ENCODE results near the gene COL4A5.

COL4A5 gene

DNA sequence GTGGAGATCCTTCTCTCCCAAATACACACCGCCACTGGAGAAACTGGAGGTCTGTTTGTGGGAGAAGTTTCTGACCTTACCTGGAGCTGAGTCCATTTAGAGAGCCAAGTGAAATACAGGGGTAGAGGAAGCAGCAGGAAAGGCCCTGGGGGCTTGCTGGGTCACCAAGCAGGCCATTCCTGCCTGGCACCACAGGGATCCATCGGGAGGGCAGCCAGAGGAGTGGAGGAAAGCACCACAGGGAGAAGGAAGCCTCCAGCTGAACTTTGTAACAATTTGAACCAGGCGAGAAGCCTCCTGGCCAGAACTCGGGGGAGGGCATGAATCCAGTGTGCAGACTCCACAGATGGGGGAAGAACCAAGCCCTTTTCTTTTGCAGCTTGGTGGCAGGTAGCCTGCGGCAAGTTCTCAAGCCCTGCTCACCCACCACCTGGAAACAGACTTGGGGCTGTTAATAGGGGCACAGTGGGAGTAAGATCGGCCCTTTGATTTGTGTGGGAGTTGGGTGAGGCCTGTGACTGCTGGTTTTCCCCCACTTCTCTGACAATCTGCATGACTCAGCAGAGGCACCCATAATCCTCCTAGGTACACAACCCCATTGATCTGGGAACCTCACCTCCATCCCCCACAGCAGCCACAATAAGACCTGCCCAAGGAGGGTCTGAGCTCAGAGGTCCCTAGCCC lies 202.1 kb downstream of the COL4A5 start:
- DNase-seq (ENCODE audit: low read depth in 2 of 2): no peak

DNA sequence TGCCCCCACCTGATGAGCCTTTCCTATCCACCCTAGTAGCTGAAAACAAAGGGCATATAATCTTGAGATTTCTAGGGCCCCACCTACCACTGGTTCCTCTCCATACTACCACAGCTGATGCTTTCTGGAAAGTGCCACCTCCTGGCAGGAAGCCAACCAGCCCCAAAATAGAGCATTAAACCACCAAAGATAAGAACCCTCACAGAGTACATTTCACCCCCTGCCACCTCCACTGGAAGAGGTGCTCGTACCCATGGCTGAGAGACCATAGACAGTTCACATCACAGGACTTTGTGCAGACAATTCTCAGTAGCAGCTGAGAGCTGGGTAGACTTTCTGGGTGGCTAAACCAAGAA lies 202.6 kb downstream of the COL4A5 start:
- no peak for DNase-seq (ENCODE audit: low read depth in 2 of 2)

DNA sequence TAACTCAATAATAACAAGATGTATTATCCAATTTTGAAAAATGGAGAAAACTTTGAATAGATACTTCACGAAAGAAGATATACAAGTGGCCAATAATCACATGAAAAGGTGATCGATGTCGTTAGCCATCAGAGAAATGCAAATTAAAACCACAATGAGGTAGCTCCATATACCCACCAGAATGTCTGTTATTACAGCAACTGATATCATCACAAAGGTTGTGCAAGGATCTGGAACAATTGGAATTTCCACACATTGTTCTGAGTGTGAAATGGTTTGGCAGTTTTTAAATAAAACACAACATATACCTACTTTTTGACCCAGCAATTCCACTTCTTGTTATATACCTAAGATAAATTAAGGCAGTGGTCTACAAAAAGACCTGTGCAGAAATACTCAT lies 225.1 kb downstream of the COL4A5 start:
- no peak for DNase-seq (ENCODE audit: low read depth in 2 of 2)

DNA sequence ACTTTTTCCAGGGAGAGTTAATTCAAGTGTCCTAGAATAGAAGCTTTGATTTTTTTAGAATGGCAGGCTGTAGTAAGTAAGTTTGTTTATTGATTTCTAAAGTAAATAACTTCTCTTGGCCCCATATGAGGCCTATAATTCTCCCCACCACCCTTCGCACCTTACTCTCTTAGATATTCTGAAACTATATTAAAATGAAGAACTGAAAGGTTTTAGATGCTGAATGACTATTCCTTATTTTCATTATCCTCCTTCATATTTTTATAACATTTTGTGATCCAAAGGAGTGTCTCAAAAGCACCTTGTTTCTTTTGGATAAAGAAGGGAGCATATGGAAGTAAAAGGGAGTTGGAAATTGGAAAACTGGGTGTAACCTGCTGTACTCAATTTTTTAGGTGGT lies 226.5 kb downstream of the COL4A5 start:
- DNase-seq (ENCODE audit: low read depth in 2 of 2): no peak

DNA sequence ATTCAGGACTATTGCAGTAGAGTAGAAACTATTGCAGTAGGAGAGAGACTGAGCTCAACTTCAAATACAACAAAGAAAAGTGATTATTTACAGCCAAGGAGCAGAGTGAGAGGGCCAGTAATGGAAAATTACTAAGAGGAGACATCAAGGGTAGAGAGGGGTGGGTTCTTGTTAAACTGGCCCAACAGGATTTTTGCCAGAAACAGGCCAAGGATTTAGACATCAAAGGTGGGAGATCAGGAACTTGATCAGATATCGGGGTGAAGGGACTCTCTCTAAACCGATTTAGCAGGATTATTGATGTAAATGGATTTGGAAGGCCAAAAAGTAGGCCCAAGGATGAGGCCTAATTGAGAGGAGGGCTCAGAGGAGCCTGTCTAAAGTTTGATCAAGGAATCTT lies 231.9 kb downstream of the COL4A5 start:
- DNase-seq (ENCODE audit: low read depth in 2 of 2): no peak

DNA sequence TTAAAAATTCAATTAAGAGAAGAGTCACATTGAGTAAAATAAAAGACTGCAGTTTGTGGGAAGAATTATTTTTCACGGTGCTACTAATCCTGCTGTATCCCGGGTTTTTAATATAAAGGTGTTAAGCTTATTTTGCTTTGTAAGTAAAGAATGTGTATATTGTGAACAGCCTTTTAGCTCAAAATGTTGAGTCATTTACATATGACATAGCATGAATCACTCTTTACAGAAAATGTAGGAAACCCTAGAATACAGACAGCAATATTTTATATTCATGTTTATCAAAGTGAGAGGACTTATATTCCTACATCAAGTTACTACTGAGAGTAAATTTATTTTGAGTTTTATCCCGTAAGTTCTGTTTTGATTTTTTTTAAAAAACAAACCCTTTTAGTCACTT lies 257.1 kb downstream of the COL4A5 start:
- no peak for DNase-seq (ENCODE audit: low read depth in 2 of 2)

DNA sequence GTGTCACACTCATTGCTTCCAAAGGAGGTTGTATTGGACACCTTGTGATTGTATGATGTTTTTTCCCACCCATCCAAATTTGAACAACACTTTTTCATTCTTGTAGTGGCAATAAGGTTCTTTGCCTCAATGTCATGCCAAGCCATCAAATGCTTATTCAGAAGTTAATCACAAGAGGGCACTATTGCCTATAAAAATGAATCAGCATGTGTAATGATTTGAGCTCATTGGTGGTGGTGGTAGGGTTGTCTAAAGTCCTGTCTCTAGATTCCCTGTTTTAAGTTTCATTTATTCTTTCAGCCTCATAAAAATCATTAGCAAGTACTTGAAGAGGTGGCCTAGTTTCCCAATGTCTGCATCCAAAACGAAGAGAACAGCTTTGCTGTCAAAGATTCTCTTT lies 259.7 kb downstream of the COL4A5 start:
- DNase-seq (ENCODE audit: low read depth in 2 of 2): no peak

DNA sequence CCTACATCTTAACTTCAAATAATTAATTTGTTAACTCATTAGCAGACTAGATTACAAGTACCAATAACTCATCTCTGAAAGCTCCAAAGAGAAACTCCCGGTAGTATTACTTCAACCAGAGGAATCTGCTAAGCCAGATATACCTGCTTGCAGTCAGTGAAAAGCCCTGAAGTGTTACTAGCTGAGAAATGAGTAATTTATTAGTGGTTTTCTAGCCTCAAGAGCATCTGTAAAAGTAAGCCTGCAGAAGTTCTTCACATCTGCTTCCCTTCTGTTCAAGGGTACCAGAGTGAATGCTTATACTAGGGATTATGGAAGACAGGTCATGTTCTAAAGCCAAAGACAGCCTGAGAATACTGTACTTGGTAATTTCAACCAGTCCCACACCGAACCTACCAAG lies 262.0 kb downstream of the COL4A5 start:
- no peak for DNase-seq (ENCODE audit: low read depth in 2 of 2)

DNA sequence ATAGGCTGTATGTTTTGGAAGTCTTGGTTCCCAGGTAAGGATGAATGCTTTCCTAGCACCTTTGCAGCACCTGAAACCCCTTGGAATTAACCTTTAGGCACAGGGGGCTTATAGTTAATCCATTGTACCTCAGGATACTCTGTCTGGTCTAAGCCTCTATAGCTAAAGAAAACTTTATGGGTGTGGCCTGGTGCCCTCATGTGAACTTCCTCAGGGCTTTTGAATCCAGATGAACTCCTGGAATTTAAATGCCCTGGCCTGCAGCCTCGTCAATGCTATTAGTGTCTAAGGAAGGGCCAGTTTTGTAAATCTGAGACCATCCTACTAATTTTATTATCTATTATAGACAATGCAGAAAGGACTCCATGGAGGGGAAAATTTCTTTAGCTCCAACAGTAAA lies 262.9 kb downstream of the COL4A5 start:
- DNase-seq (ENCODE audit: low read depth in 2 of 2): no peak

DNA sequence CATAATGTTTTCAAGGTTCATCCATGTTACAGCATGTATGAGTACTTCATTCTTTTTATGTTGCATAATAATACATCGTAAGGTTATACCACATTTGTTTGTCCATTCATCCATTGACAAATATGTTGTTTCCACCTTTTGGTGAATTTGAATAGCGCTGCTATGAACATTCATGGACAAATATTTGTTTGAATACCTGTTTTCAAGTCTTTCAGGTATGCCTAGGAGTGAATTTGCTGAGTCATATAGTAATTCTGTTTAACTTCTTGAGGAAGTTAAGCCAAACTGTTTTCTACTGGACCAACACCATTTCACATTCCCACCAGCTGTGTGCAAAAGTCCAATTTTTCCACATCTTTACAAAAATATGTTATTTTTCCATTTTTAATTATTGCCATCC lies 265.2 kb downstream of the COL4A5 start:
- no peak for DNase-seq (ENCODE audit: low read depth in 2 of 2)

DNA sequence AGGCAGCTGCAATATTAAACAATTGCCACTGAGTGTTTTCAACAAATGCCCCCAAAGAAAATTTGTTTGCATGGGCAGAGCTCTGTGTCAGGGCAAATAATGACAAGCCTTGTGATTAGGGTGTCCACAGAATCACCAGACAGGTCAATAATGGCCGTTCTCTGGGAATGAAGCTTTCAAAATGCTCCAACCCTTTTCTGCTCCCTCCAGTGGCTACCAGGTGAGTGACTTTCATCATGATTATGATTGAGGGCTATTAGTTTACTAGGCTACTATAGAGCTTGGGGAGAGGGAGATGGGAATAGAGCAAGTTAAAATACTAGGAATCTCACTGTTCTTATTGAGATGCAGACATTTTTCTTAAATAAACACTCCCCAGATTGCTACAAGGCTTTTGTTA lies 273.2 kb downstream of the COL4A5 start:
- no peak for DNase-seq (ENCODE audit: low read depth in 2 of 2)

DNA sequence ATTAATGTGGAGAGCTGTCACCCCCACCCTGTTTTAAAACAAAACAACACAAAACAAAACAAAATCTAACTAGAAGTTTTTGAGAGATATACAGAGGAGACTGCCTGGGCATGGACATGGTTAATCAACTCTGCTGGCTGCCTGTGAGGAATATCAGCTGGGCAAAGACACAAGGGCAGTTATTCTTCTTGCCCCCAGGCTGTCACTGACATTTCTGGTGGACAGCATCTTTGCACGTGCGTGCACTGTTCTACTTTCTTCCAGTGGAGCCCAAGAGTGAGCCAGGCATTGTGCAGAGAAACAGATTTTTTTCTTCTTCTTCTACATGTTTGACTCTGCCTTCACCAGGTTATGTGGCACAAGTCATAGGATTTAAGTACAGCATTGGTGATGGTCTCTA lies 282.9 kb downstream of the COL4A5 start:
- no peak for DNase-seq (ENCODE audit: low read depth in 2 of 2)

DNA sequence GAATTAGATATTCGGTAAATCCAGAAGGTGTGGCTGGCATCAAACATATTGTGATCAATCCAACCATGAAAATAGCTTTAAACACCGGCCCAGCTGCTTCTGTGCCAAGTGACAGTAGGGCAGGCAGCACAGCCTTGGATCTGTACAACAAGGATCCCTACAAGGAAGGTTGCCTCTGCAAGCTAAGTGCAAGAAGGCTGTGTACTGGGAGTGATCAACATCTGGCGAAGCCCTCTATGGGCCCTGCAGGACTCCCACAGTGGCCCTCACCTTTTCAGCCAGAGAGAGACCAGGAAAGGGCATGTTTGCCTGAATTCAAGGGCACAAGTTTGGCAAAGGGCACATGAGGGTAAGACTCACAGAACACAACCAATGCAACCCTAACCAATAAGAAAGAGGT lies 287.1 kb downstream of the COL4A5 start:
- no peak for DNase-seq (ENCODE audit: low read depth in 2 of 2)

DNA sequence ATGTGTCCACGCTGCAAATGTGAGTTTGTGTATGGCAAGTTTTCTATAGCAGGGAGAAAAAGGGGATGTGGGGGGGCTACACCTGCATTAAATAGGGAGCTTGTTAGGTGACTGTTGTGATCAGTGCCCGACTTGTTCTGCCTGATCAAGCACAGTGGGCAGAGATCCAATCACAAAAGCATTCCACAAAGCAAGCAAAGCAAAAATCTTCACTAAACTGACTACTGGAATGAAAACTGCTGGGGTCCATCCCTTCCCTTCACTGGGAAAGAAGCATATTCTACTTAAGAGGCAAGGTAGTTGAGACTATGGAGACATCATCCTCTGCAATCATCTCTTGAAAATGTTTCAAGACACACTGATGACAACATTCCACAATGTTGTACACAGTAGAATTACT lies 291.5 kb downstream of the COL4A5 start:
- DNase-seq (ENCODE audit: low read depth in 2 of 2): no peak

DNA sequence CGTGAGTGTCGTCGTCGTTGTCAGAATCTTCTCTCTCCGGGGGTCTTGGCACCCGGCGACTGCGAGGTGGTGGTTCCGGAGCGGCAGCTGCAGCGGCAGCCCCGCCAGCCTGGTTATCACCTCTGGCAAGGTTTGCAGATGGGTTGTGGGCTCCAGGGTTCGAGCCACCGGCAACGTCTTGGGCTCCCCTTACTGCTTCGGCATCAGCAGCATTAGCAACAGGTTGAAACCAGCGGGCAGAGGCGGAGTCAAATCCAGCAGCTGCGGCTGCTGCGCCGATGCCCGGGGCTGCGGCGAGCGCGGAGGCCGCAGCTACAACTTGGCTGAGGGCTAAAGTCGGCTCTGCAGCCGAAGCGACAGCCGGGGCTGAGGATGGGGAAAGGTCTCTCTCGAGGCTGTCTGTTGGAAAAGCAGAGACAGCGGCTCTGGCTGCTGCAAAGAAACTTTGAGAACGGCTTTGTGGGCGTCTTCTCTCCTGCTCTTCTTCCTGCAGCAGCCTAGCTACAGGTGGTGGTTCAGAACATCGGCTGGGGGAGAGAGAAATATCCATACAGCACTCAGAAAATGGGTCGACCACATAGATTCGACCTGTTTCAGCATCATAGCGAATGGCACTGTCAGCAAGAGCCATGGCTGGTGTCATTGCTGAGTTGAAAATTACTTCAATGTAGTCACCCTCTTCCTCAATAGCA lies 293.1 kb downstream of the COL4A5 start:
- DNase-seq (ENCODE audit: low read depth in 2 of 2): no peak

DNA sequence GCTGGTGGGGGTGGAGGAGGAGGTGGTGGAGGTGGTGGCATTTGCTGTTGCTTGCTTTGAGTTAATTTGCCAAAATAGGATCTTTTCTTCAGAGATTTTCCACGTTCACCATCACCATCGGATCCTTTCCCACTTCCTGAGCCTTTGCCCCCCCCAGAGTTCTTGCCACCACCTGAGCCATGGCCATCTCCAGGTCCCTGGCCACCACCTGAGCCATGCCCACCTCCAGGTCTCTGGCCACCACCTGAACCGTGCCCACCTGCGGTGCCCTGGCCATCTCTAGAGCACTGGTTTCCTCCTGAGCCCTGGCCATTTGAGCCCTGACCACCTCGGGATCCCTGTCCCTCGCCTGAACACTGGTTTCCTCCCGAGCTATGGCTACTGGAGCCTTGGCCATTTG lies 294.8 kb downstream of the COL4A5 start:
- DNase-seq (ENCODE audit: low read depth in 2 of 2): no peak

DNA sequence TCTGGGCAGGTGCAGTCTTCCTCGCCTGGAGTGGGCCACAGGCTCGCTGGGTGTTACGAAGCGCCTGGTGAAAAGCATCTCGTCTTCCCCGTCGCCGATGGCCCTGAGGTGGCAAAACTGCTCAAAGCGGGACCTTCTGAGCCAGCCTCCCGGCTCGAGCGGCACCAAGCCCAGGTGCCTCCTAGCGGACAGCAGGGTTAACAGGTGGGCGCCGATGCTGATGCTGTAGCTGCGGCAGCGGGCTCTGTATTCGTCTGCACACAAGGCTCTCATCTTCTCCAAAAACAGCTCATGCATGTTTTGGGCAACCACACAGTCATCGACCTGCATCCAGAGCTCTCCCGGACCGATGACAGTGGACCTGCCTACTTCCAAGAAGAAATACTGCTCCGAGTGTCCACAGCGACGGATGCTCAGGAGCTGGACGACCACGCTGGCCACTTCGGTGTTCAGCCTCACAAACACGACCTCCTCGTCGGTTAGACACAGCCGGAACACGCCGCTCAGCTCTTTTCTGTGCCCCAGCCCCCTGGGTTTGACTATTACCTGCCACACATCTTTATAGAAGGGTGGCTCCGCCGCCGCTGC lies 295.5 kb downstream of the COL4A5 start:
- no peak for DNase-seq (ENCODE audit: low read depth in 2 of 2)

DNA sequence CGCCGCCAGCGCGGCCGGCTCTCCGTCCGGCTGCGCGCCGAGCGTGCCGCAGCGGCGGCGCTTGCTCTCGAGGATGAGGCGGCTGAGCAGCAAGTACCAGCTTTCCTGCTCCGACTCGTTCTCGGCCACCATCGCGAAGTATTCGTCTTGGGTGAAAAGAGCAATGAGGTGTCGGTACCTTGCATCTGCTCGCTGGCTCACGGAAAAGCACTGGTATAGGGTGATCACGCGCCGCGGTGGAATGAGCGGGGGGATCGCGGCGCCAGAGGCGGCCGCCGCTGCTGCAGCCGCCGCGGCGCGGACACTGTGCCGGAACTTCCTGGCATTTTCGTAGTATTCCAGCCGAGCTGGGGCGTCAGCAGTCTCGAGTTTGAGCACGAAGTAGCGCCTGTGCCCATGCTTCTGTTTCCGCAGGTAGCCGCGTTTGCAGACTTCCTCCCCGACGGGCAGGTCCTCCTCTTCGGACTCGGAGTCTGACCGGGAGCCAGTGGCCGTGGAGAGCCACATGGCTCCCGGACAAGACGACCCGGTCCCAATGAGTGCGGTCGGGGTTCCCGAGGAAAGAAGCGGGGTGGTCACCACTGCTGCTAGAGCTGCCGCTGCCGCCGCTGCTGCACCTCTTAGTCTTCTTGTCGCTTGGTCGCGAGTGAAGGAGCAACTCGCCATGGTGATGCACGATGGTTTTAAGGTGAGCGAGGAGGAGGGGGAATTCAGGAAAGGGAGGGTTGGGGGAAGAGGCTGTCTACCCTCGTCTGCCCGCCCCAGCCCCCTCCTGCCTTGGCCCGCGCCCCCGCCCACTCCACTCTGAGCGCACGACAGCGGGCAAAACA lies 296.3 kb downstream of the COL4A5 start:
- DNase-seq (ENCODE audit: low read depth in 2 of 2): no peak

DNA sequence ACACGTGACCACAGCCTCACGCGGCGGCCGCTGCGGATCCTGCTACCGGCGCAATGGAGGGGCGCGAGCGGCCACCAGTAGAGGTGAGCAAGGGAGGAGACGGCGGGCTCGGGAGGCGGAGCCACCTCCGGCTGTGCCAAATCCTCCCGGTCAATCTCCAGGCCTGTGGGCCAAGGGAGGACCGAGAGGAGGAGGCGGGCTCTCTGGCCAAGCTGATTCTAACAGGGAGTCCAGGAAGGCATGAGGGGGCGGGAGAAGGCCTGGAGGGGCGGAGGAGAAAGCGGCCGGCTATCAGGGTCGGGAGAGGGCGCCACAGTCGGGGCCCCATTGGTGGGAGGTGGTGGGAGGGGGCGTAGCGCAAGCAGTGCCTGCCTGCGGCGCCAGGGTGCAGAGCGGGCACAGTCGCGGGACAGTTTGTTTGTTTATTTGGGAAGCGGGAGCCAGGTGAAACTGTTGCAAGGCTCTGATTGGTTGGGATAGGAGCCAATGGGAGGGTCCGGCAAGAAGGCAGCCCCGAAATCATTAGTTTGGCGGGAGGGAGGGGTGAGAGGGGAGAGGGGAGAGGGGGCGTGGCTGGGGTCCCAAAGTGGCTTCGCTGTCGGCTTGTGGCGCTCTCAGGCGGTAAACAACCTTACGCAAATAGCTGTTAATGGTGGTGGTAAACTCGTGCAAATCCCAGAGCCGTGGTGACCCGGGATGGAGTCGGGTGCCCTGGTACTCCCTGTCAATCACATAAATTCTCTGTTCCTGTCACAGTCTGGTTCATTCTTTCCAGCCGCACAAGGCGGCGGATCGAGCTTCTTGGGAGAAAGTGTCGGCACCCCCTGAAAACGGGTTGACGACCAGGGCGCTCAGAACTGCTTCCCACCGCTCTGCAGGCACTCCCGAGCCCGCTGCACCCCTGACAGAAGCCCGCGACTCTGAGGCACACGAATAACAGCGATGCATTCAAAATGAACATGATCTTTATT lies 297.2 kb downstream of the COL4A5 start, which contains the start of gene IRS4:
Gene IRS4, minus strand, starts transcription at position 55 of the 971 bp plus-strand sequence.
- no peak for DNase-seq (ENCODE audit: low read depth in 2 of 2)

DNA sequence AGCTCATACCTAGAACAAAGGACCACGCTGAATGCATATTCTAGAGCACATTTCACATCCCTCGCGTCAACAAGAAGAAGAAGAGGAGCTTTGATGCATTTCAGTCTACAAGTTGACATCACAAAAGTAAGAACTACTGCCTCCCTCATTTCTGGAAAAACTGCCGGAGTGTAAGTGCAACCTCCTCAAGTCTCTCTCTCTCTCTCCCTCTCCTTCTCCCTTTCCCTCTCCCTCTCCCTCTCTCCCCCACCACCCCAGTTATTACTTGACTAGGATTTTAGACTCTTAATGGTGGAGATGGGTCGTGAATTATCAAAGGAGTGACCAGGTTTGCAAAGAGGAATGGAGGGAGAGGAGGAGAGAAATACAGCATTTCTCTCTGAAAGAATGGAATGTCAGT lies 298.1 kb downstream of the COL4A5 start:
- DNase-seq (ENCODE audit: low read depth in 2 of 2): no peak

DNA sequence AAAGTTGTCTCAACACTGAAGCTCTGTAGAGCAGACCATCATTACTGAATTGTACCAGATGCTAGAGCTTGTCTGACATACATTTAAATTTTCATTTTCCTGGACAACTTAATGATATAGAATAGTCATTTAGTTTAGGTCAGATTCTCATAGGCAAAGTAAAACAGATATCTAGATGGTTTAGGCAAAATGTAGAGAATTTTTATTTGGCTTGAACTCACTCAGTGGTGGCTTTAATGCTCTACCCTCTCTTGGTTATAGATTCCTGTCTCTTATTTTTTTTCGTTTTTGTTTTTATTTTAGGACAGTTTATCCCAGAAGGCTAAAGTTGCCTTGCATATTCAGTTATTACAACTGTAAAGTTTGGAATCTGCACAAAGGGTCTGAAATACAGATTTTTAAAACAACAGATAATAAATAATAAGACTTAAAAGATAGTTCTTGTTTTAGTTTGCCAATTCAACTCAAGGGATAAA lies 300.7 kb downstream of the COL4A5 start:
- DNase-seq (ENCODE audit: low read depth in 2 of 2): no peak

Measured in stimulated activated CD8-positive, alpha-beta memory T cell treated with anti-CD3 and anti-CD28 coated beads, Interleukin-7, amount 100 ng/mL, for 4 hours (primary cell).